Tibial nerve (tissue), 4 donors: ENCODE results near the gene PFKFB3. TPM values are rescaled to one million over a fixed set of nuclear protein-coding genes. Genes with fewer than 3 reads are reported as not detected.

Experiments used
- DNase-seq, 2 donors: peaks; one replicate each; pipeline ENCODE4 v3.0.0-alpha.2; 2019; ENCODE audit warnings: low spot score in 2 of 2
- H3K27ac ChIP-seq, 4 donors: fragments of 200-600 bp; sonication (generic) in 3 of 4; one replicate each; pipeline ENCODE4 v1.5.1; 2017 to 2019; ENCODE audit warnings: mild to moderate bottlenecking in 1 of 4
- H3K27me3 ChIP-seq, 2 donors: fragments of 200-600 bp; sonication (generic) in 1 of 2; one replicate each; pipeline versions ENCODE4 v1.5.1 to v1.6.0; 2017 to 2019
- H3K36me3 ChIP-seq, 3 donors: fragments of 200-600 bp; sonication (generic); one replicate each; pipeline ENCODE4 v1.5.1; 2018 to 2019
- H3K4me1 ChIP-seq, 4 donors: fragments of 200-600 bp; sonication (generic) in 3 of 4; one replicate each; pipeline ENCODE4 v1.5.1; 2017 to 2019
- H3K4me3 ChIP-seq, 4 donors: fragments of 200-600 bp; sonication (generic) in 3 of 4; one replicate each; pipeline ENCODE4 v1.5.1; 2017 to 2019; ENCODE audit warnings: mild to moderate bottlenecking in 1 of 4, moderate library complexity in 1 of 4
- H3K9me3 ChIP-seq, 4 donors: fragments of 200-600 bp; sonication (generic) in 3 of 4; one replicate each; pipeline ENCODE4 v1.5.1; 2017 to 2019
- EP300 ChIP-seq, 2 donors: sonication (generic); formaldehyde crosslinking; IDR thresholded peaks; one replicate each; pipeline ENCODE4 v1.6.1; 2017; ENCODE audit warnings: antibody characterized with exemption in 2 of 2, mild to moderate bottlenecking in 1 of 2
- POLR2A ChIP-seq, 2 donors: fragments of 450-650 bp; IDR thresholded peaks; one replicate each; pipeline ENCODE4 v1.6.1; 2017; ENCODE audit warnings: antibody characterized with exemption in 2 of 2, mild to moderate bottlenecking in 2 of 2, moderate library complexity in 2 of 2
- WGBS, 2 donors: methylation state at CpG; one replicate each; pipeline ENCODE4 v1.1.5; 2018; 5-methylcytosine and 5-hydroxymethylcytosine counted together
- total RNA-seq, 4 donors: library from RNA; depleted of rRNA; stranded (reverse); fragments of >200 nt; gene quantifications; one replicate each; pipeline ENCODE4 v1.1.0, GENCODE V29; 2016
- TF ChIP-seq, protein P1 (sequence below), 5 experiments: fragments of 200-600 bp in 3 of 5; fragments of 450-650 bp in 2 of 5; sonication (generic) in 3 of 5; IDR thresholded peaks; one replicate each; pipeline ENCODE4 v1.5.1; 2016 to 2019; ENCODE audit warnings: antibody characterized with exemption in 5 of 5, mild to moderate bottlenecking in 3 of 5, moderate library complexity in 2 of 5

Gene PFKFB3
- total RNA-seq, 4 donors from 2014 or later: 72.0 to 183 (median 98.7) TPM

DNA sequence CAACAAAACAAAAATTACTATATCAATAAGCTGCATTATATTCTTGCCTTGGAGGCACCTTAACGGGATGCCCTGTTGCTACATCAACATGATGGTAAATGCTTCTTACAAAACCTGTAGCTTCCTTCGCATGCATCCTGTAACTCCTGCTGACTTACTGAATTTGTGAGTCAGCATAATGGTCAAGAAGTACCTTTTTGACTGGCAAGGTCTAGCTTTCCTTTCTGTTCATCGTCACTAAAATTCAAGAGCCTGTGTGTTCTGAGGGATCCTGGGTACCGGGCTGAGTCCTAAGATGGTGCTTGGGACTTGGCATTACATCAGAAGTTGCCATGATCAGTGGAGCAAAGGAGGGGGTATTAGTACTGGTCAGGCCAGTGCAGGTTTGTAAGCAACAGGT, 4.9 kb downstream of the PFKFB3 start:
- DNase-seq: no peak
- no peak for TF ChIP-seq POLR2A (IDR thresholded peaks at IDR 0.05)
- TF ChIP-seq, protein P1, sequence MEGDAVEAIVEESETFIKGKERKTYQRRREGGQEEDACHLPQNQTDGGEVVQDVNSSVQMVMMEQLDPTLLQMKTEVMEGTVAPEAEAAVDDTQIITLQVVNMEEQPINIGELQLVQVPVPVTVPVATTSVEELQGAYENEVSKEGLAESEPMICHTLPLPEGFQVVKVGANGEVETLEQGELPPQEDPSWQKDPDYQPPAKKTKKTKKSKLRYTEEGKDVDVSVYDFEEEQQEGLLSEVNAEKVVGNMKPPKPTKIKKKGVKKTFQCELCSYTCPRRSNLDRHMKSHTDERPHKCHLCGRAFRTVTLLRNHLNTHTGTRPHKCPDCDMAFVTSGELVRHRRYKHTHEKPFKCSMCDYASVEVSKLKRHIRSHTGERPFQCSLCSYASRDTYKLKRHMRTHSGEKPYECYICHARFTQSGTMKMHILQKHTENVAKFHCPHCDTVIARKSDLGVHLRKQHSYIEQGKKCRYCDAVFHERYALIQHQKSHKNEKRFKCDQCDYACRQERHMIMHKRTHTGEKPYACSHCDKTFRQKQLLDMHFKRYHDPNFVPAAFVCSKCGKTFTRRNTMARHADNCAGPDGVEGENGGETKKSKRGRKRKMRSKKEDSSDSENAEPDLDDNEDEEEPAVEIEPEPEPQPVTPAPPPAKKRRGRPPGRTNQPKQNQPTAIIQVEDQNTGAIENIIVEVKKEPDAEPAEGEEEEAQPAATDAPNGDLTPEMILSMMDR (IDR thresholded peaks at IDR 0.05): no peak
- TF ChIP-seq EP300 (IDR thresholded peaks at IDR 0.05): no peak
- Histone ChIP-seq H3K27ac (no peak overlapping the region), H3K4me3 (no peak overlapping the region), H3K36me3 (no peaks in the 10 kb centered on the region), H3K4me1 (peaks cover 0 to 58% (median 25%) of the 10 kb centered on the region in 4 donors), H3K27me3 (no peaks in the 10 kb centered on the region), H3K9me3 (no peaks in the 10 kb centered on the region)
- 89 to 92% methylated on average over 4 of the region's 4 CpGs for WGBS, 2 donors

DNA sequence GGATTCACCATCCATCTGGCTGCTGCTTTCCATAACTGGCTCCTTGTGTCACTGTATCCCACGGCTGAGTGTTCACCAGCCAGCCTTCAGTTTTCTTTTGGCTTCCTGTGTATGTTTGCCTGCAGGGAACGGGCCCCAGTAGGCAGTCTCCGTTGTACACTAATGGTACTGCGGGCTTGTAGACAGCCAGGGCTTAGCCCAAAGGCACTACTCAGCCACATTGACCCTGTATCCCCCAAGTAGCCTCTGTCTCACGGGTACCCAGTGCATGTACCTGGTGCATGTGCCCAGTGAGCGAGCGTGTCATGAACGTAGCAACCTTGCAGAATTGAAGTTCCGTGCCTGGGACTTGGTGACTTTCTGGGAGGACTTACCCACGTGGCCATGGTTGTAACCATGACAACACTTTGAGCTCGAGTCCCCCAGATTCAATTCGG, 6.1 kb downstream of the PFKFB3 start:
- WGBS, 2 donors: 56 to 57% methylated on average over 12 of the region's 12 CpGs
- no peak overlapping the region for H3K27ac ChIP-seq
- peaks cover 0 to 6% (median 0%) of the 10 kb centered on the region in 3 donors for H3K36me3 ChIP-seq
- no peak for DNase-seq
- H3K4me1 ChIP-seq: peaks cover 0 to 58% (median 22%) of the 10 kb centered on the region in 4 donors
- H3K9me3 ChIP-seq: no peaks in the 10 kb centered on the region
- no peak overlapping the region for H3K4me3 ChIP-seq
- H3K27me3 ChIP-seq: no peaks in the 10 kb centered on the region
- TF ChIP-seq, protein P1 (IDR thresholded peaks at IDR 0.05): no peak
- TF ChIP-seq EP300 (IDR thresholded peaks at IDR 0.05) (no peak), POLR2A (IDR thresholded peaks at IDR 0.05) (no peak)

DNA sequence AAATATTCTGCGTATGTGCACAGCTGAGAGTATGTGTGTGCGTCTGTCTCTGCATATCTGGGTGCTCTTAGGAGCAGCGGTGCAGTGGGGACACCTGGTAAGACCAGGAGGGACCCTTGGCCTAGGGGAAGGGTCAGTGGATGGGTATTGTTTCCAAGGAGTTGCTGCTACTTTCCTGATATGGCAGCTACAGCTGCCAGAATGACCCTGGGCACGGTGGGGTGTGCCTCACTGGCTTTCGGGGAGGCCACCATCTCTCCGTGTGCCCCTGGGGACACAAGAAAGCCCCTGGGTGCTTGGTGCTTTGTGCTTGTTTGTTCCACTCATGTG, 8.6 kb downstream of the PFKFB3 start:
- Histone ChIP-seq H3K27me3 (no peaks in the 10 kb centered on the region), H3K36me3 (peaks cover 0 to 31% (median 2%) of the 10 kb centered on the region in 3 donors), H3K4me3 (no peak overlapping the region), H3K9me3 (no peaks in the 10 kb centered on the region), H3K27ac (peak overlapping the region in 1 of 4 donors; percentile 75), H3K4me1 (peaks cover 0 to 40% (median 9%) of the 10 kb centered on the region in 4 donors)
- DNase-seq: no peak
- WGBS, 2 donors: 79 to 80% methylated on average over 6 of the region's 6 CpGs
- TF ChIP-seq POLR2A (IDR thresholded peaks at IDR 0.05) (no peak), EP300 (IDR thresholded peaks at IDR 0.05) (no peak)
- TF ChIP-seq, protein P1 (IDR thresholded peaks at IDR 0.05): no peak

DNA sequence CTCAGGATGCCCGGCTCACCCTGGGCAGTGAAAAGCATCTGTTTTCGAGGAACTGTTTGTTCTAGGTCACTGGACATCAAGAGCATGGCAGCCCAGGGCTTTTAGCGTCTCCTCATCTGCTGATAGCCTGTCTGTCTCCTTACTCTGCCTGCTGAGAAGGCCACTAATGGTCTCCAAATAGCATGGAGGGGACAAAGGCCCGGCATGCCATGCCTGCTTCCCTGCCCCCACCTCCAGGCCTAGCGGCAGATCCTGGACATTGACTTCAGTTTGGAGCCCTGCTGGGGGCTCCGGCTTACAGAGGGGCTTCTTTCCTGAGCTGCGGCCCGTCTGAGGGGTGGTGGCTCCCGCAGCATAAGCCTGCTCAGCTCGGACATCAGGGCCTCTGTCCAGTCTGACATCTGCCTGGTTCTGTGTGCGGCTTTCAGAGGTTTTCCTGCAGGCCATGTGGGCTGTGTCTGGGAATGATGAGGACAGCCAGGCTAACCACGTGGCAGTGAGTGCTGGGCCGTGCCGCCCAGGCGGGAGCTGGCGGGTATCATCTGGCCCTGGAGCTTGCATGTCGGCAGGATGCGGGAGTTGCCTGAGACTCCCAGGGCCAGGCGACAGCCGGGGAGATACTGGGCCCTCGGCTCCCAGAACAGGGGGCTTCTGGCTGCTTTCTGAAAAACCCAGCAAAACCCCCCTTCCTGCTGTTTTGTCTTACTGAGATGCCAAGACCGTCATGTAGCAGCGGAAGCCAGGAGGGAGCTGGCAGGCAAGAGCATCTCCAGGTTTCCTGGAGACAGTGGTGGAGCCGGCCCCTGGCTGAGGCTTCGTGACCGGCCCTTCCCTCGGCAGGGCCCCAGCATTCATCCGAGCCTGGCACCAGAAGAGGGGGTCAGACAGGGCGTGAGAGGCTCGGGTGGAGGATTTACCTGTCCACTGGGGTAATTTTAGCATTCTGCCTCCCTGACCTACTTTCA, 9.2 kb downstream of the PFKFB3 start:
- TF ChIP-seq EP300 (IDR thresholded peaks at IDR 0.05): no peak
- TF ChIP-seq POLR2A (IDR thresholded peaks at IDR 0.05): no peak
- TF ChIP-seq, protein P1 (IDR thresholded peaks at IDR 0.05): no peak
- Histone ChIP-seq H3K9me3 (no peaks in the 10 kb centered on the region), H3K27ac (peak overlapping the region in 2 of 4 donors; percentile 18 to 75), H3K4me1 (peaks cover 0 to 40% (median 9%) of the 10 kb centered on the region in 4 donors), H3K4me3 (no peak overlapping the region), H3K36me3 (peaks cover 0 to 37% (median 8%) of the 10 kb centered on the region in 3 donors), H3K27me3 (no peaks in the 10 kb centered on the region)
- no peak for DNase-seq
- WGBS, 2 donors: 65 to 67% methylated on average over 24 to 30 of the region's 30 CpGs

DNA sequence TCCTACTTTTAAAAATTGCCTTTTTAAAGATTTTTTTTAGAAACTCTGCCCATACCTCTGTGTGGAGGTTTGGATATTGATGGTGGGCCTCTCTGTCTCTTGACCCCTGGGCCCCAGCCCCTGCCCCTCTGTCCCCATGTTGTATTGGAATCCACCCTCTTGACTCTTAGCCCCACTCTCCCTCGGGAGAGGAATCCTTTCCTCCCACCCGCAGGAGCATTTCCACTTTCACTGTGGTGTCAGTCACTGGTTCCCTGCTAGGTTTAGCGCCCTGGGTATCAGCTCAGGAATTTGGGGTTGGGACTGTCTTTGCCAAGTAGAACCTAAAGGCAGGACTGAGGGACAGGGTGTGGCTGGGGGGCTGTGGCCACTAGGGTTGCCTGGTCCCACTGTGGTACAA, 10.1 kb downstream of the PFKFB3 start:
- TF ChIP-seq EP300 (IDR thresholded peaks at IDR 0.05): no peak
- TF ChIP-seq, protein P1 (IDR thresholded peaks at IDR 0.05): no peak
- TF ChIP-seq POLR2A (IDR thresholded peaks at IDR 0.05): no peak
- H3K36me3 ChIP-seq: peaks cover 2 to 46% (median 10%) of the 10 kb centered on the region in 3 donors
- H3K4me1 ChIP-seq: peaks cover 0 to 34% (median 9%) of the 10 kb centered on the region in 4 donors
- no peaks in the 10 kb centered on the region for H3K27me3 ChIP-seq
- WGBS, 2 donors: 74 to 77% methylated on average over 3 of the region's 3 CpGs
- DNase-seq: no peak
- no peak overlapping the region for H3K4me3 ChIP-seq
- H3K27ac ChIP-seq: peak overlapping the region in 1 of 4 donors; percentile 75
- no peaks in the 10 kb centered on the region for H3K9me3 ChIP-seq
